Uterus (tissue), 4 donors: ENCODE results near the gene SIRT6. TPM values are rescaled to one million over a fixed set of nuclear protein-coding genes. Genes with fewer than 3 reads are reported as not detected.
"Not testable (repeated sequence)": the region's sequence is repeated elsewhere in the genome, so short reads cannot be mapped to it uniquely, and the experiment has no call there.

Source experiments
- DNase-seq, 2 donors: peaks; one replicate each; pipeline ENCODE4 v3.0.0-alpha.2; 2019 to 2020
- H3K27ac ChIP-seq, 2 donors: fragments of 200-600 bp; sonication (generic); 1 replicate in 1 of 2; 2 replicates in 1 of 2; pipeline ENCODE4 v1.5.1; 2016 to 2018
- H3K27me3 ChIP-seq, 2 donors: fragments of 200-600 bp; sonication (generic); one replicate each; pipeline ENCODE4 v1.5.1; 2018 to 2019; ENCODE audit warnings: control low read depth in 1 of 2
- H3K36me3 ChIP-seq, 2 donors: fragments of 200-600 bp; sonication (generic); one replicate each; pipeline ENCODE4 v1.5.1; 2019; ENCODE audit warnings: control low read depth in 1 of 2
- H3K4me1 ChIP-seq, 2 donors: fragments of 200-600 bp; sonication (generic); one replicate each; pipeline ENCODE4 v1.5.1; 2018 to 2019; ENCODE audit warnings: control low read depth in 1 of 2
- H3K4me3 ChIP-seq, 2 donors: fragments of 200-600 bp; sonication (generic); 1 replicate in 1 of 2; 2 replicates in 1 of 2; pipeline ENCODE4 v1.5.1; 2018 to 2019; ENCODE audit warnings: mild to moderate bottlenecking in 1 of 2
- H3K9me3 ChIP-seq, 2 donors: fragments of 200-600 bp; sonication (generic); one replicate each; pipeline ENCODE4 v1.5.1; 2019; ENCODE audit warnings: control low read depth in 1 of 2
- POLR2A ChIP-seq, 2 donors: fragments of 450-650 bp; IDR thresholded peaks; one replicate each; pipeline ENCODE4 v1.6.1; 2016; ENCODE audit warnings: antibody characterized with exemption in 2 of 2, mild to moderate bottlenecking in 1 of 2, moderate library complexity in 1 of 2
- intact Hi-C: fragments of 100-400 bp; cut with DNase I; formaldehyde crosslinking; loops from one replicate; pipeline ENCODE4 v1.15.1; 2023; ENCODE audit warnings: low total_unique reads
- total RNA-seq, 4 donors: library from RNA; depleted of rRNA in 3 of 4; stranded (reverse); fragments of >200 nt in 3 of 4; gene quantifications; one replicate each; pipeline versions ENCODE4 v1.1.0 to v1.2.4, GENCODE V29; 2014 to 2023
- TF ChIP-seq, protein P1 (sequence below), 4 experiments: fragments of 200-600 bp in 2 of 4; fragments of 450-650 bp in 2 of 4; sonication (generic) in 2 of 4; IDR thresholded peaks; one replicate each; pipeline ENCODE4 v1.5.1; 2016 to 2019; ENCODE audit warnings: antibody characterized with exemption in 4 of 4, mild to moderate bottlenecking in 2 of 4, moderate library complexity in 1 of 4
- donor health status: DM: yes; HTN: yes; CAD: no.

Gene SIRT6
- total RNA-seq, 4 donors from 2014 or later, result 1.3 to 23.2 (median 15.1) TPM

- peak in 1 of 2 donors; percentile 54 for DNase-seq
- H3K27ac ChIP-seq, result no peak overlapping the region
- no peaks in the 10 kb centered on the region for H3K4me1 ChIP-seq
- TF ChIP-seq POLR2A (IDR thresholded peaks at IDR 0.05), result no peak
- TF ChIP-seq, protein P1, sequence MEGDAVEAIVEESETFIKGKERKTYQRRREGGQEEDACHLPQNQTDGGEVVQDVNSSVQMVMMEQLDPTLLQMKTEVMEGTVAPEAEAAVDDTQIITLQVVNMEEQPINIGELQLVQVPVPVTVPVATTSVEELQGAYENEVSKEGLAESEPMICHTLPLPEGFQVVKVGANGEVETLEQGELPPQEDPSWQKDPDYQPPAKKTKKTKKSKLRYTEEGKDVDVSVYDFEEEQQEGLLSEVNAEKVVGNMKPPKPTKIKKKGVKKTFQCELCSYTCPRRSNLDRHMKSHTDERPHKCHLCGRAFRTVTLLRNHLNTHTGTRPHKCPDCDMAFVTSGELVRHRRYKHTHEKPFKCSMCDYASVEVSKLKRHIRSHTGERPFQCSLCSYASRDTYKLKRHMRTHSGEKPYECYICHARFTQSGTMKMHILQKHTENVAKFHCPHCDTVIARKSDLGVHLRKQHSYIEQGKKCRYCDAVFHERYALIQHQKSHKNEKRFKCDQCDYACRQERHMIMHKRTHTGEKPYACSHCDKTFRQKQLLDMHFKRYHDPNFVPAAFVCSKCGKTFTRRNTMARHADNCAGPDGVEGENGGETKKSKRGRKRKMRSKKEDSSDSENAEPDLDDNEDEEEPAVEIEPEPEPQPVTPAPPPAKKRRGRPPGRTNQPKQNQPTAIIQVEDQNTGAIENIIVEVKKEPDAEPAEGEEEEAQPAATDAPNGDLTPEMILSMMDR (IDR thresholded peaks at IDR 0.05), result no peak
- H3K36me3 ChIP-seq, result no peaks in the 10 kb centered on the region
- H3K4me3 ChIP-seq, result no peak overlapping the region
- H3K9me3 ChIP-seq, result no peaks in the 10 kb centered on the region
- intact Hi-C loops, result no loop called here
- H3K27me3 ChIP-seq, result no peaks in the 10 kb centered on the region
Measured at GRCh38 chr19:4172861-4173473, 9.4 kb downstream of the SIRT6 start.

GRCh38 chr19:4171676-4172075, 10.7 kb downstream of the SIRT6 start:
- intact Hi-C loops, result no loop called here
- Histone ChIP-seq H3K4me3 (no peak overlapping the region), H3K4me1 (no peaks in the 10 kb centered on the region), H3K27ac (no peak overlapping the region), H3K27me3 (no peaks in the 10 kb centered on the region), H3K36me3 (no peaks in the 10 kb centered on the region), H3K9me3 (no peaks in the 10 kb centered on the region)
- TF ChIP-seq, protein P1 (IDR thresholded peaks at IDR 0.05), result no peak
- TF ChIP-seq POLR2A (IDR thresholded peaks at IDR 0.05), result no peak
- DNase-seq, result no peak

- H3K27me3 ChIP-seq, result no peaks in the 10 kb centered on the region
- DNase-seq, result no peak
- H3K36me3 ChIP-seq, result no peaks in the 10 kb centered on the region
- H3K4me1 ChIP-seq, result no peaks in the 10 kb centered on the region
- no peaks in the 10 kb centered on the region for H3K9me3 ChIP-seq
- no peak overlapping the region for H3K27ac ChIP-seq
- intact Hi-C loops, result no loop called here
- H3K4me3 ChIP-seq, result no peak overlapping the region
- TF ChIP-seq POLR2A (IDR thresholded peaks at IDR 0.05), result no peak
- TF ChIP-seq, protein P1 (IDR thresholded peaks at IDR 0.05), result no peak
Measured at GRCh38 chr19:4164262-4164661, 18.1 kb downstream of the SIRT6 start.

DNA sequence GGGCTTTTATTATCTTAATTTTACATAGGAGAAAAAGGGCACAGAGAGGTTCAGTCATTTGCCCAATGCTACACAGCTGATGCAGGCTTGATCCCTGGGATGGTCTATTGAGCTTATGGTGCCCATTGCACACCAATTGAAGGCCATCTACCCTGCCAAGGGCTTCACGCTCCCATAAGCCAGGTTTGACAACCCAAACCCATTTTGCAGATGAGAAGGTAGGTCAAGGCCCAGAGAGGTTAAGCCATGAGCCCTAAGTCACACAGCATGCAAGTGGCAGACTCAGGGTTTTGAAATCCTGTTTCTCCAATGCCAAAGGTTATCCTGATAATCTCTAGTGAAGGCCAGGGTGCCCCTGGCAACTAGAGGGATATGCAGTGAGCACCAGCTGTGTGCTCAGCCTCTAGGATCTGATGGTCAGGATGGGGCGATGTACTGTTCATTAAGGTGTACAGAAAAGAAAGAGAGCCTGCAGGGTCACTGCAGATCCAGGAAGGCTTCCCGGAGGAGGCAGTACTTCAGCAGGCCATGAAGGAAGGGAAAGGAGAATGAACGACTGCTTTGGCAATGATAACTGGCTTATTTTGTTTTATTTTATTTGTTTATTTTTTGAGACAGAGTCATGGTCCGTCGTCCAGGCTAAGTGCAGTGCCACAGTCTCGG, 20.8 kb downstream of the SIRT6 start:
- DNase-seq, result no peak
- TF ChIP-seq, protein P1 (IDR thresholded peaks at IDR 0.05), result no peak
- TF ChIP-seq POLR2A (IDR thresholded peaks at IDR 0.05), result no peak
- H3K36me3 ChIP-seq, result no peaks in the 10 kb centered on the region
- H3K4me1 ChIP-seq, result no peaks in the 10 kb centered on the region
- no peak overlapping the region for H3K4me3 ChIP-seq
- no peaks in the 10 kb centered on the region for H3K9me3 ChIP-seq
- H3K27me3 ChIP-seq, result no peaks in the 10 kb centered on the region
- no peak overlapping the region for H3K27ac ChIP-seq
- intact Hi-C loops, result no loop called here

DNA sequence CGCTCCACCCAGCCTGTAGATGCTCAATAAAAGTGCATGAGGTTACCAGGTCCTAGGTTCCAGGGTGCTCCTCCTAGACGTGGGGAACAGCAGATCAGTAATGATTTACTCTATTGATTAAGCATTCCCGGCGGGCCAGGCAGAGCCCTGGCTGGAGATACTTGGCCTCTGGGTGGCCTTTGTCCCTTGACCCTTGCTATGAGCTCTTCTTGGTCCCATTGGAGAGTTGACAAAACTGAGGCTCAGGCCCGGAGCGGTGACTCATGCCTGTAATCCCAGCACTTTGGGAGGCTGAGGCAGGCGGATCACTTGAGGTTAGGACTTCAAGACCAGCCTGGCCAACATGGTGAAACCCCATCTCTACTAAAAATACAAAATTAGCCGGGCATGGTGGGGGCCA, 24.4 kb downstream of the SIRT6 start:
- not testable (repeated sequence) for H3K27me3 ChIP-seq, H3K4me1 ChIP-seq, H3K27ac ChIP-seq, H3K36me3 ChIP-seq, H3K4me3 ChIP-seq, DNase-seq, H3K9me3 ChIP-seq
- intact Hi-C loops, result loop anchor here (10.0 kb wide), 1 partner anchor 57 kb away; no protein-coding TSS in a partner anchor
